Measurements from ENCODE around the gene TBC1D8. TPM values are rescaled to one million over a fixed set of nuclear protein-coding genes. Genes with fewer than 3 reads are reported as not detected.
A peak's percentile ranks its signal among the peaks of the same experiment; 100 is the strongest.

TBC1D8 gene
- total and polyA plus RNA-seq, 2 of the 13 experiments (the other 11 are each of a cell fraction or from before 2014, with no cell fraction given), result 45.1 to 95.4 TPM

DNA sequence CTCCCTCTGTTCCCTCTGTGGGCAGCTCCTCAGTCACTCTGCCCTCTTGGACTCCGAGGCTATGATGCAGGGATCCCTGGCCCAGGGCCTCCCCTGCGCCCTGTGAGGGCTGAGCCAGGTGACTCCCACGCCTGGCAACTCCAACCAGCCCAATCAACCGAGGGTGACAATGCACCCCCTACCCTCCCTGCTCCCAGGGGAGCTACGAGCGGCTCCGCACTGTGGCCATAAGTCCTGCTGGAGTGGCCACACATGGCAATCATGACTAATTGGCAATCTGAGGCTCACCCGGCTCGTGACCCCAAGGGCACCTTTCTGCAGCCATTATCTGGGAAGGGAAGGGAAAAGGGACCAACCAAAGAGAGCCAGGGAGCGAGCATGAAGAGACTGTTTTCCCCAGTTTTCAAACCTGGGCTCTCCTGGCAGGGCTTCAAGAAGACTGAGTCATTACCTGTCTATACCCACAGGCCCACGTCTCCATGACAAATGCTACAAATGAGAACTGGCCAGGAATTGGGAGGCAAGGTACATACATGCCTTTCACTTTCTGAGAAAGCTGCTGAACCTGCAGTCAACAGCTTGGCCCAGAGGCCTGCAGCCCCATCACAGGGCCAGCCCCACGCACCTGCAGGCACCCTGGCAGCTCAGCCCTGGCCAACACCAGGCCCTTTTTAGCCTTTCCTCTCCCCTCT is 104.0 kb downstream of the TBC1D8 start:
- H3K27me3 ChIP-seq (ENCODE audit: control insufficient read depth in 1 of 2, insufficient read depth in 2 of 2, low read length in 2 of 2), result no peaks in the 10 kb centered on the region
- FAIRE-seq (no peak), DNase-seq (ENCODE audit: low spot score) (no peak), ATAC-seq (no peak; the same call in 2 of the 3 replicates)
- H4K20me1 ChIP-seq (ENCODE audit: insufficient read depth, low read length), result no peaks in the 10 kb centered on the region
- WGBS (ENCODE audit: low lambda C conversion rate), result 98% methylated on average over 12 of the region's 12 CpGs
- ChIA-PET CTCF (ENCODE audit: low intra/inter-chr PET ratio, low total read pairs) (no interaction called here), POLR2A (interaction anchor here (1.5 kb wide), 1 partner anchor 18 kb away, joined by 3 read pairs; no protein-coding TSS in a partner anchor)
- H3K9me3 ChIP-seq (ENCODE audit: low read length), result no peaks in the 10 kb centered on the region
- H3K4me2 ChIP-seq (ENCODE audit: low read depth, low read length), result no peak overlapping the region
- no peak overlapping the region for H3K27ac ChIP-seq (ENCODE audit: extremely low read length, insufficient read depth, low read length)
- intact Hi-C loops (cut with micrococcal nuclease; ENCODE audit: unreplicated experiment), result no loop called here
- H3K36me3 ChIP-seq (replicated peaks in 1 of 2; ENCODE audit: control insufficient read depth in 1 of 2, insufficient read depth in 2 of 2, low read length in 2 of 2), result peaks cover 20 to 73% of the 10 kb centered on the region in 2 experiments
- H3K79me2 ChIP-seq (ENCODE audit: insufficient read depth, low read length), result peaks cover 3% of the 10 kb centered on the region
- no peak overlapping the region for H3K4me3 ChIP-seq (replicated peaks in 1 of 3; ENCODE audit: insufficient read depth in 1 of 3, low read depth in 2 of 3, low read length in 3 of 3)
- in situ Hi-C loops (cut with HindIII; ENCODE audit: extremely low pct_ligation_motif_present, low pct_unique_long_range_greater_than_20kb), result no loop called here
- H2AFZ ChIP-seq (ENCODE audit: low read length), result no peak overlapping the region
- H3K9ac ChIP-seq (ENCODE audit: insufficient read depth, low read depth, low read length), result no peak overlapping the region
- TF ChIP-seq AGO2 (optimal IDR thresholded peaks at IDR 0.05; ENCODE audit: low read depth, low read length) (peak; percentile 22), ZNF619 (CRISPR knock-in tag; IDR thresholded peaks at IDR 0.05) (no peak)
- no TSS peak for BruUV-seq (replicated peaks)
- peaks cover 16% of the 10 kb centered on the region for H3K4me1 ChIP-seq (ENCODE audit: insufficient read depth, low read length)

GRCh38 chr2:101045330-101045729 is 105.9 kb downstream of the TBC1D8 start:
- Histone ChIP-seq H3K4me1 (ENCODE audit: insufficient read depth, low read length) (peaks cover 16% of the 10 kb centered on the region), H4K20me1 (ENCODE audit: insufficient read depth, low read length) (no peaks in the 10 kb centered on the region), H3K27ac (ENCODE audit: extremely low read length, insufficient read depth, low read length) (no peak overlapping the region), H3K4me2 (ENCODE audit: low read depth, low read length) (no peak overlapping the region), H3K9ac (ENCODE audit: insufficient read depth, low read depth, low read length) (no peak overlapping the region), H3K4me3 (replicated peaks in 1 of 3; ENCODE audit: insufficient read depth in 1 of 3, low read depth in 2 of 3, low read length in 3 of 3) (no peak overlapping the region), H3K79me2 (ENCODE audit: insufficient read depth, low read length) (peaks cover 3% of the 10 kb centered on the region), H2AFZ (ENCODE audit: low read length) (no peak overlapping the region), H3K27me3 (ENCODE audit: control insufficient read depth in 1 of 2, insufficient read depth in 2 of 2, low read length in 2 of 2) (no peaks in the 10 kb centered on the region), H3K36me3 (replicated peaks in 1 of 2; ENCODE audit: control insufficient read depth in 1 of 2, insufficient read depth in 2 of 2, low read length in 2 of 2) (peaks cover 16 to 68% of the 10 kb centered on the region in 2 experiments), H3K9me3 (ENCODE audit: low read length) (no peaks in the 10 kb centered on the region)
- TF ChIP-seq ZNF605 (CRISPR knock-in tag; IDR thresholded peaks at IDR 0.05), result no peak
- TF ChIP-seq RARA (CRISPR knock-in tag; IDR thresholded peaks at IDR 0.05), result no peak
- no peak for TF ChIP-seq ZNF766 (CRISPR knock-in tag; IDR thresholded peaks at IDR 0.05; ENCODE audit: borderline replicate concordance)
- no peak for TF ChIP-seq YY1 (IDR thresholded peaks at IDR 0.05; ENCODE audit: insufficient read depth, insufficient replicate concordance, low read depth, low read length)
- TF ChIP-seq XRCC5 (optimal IDR thresholded peaks at IDR 0.05; ENCODE audit: low read length), result no peak
- TF ChIP-seq GABPB1 (CRISPR knock-in tag; IDR thresholded peaks at IDR 0.05), result no peak
- TF ChIP-seq, protein P1, sequence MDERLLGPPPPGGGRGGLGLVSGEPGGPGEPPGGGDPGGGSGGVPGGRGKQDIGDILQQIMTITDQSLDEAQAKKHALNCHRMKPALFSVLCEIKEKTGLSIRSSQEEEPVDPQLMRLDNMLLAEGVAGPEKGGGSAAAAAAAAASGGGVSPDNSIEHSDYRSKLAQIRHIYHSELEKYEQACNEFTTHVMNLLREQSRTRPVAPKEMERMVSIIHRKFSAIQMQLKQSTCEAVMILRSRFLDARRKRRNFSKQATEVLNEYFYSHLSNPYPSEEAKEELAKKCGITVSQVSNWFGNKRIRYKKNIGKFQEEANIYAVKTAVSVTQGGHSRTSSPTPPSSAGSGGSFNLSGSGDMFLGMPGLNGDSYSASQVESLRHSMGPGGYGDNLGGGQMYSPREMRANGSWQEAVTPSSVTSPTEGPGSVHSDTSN (CRISPR knock-in tag; IDR thresholded peaks at IDR 0.05), result no peak
- no peak for TF ChIP-seq ZNF788 (CRISPR knock-in tag; IDR thresholded peaks at IDR 0.05; ENCODE audit: borderline replicate concordance)
- no peak for TF ChIP-seq HMG20A (CRISPR knock-in tag; IDR thresholded peaks at IDR 0.05; ENCODE audit: borderline replicate concordance)
- TF ChIP-seq DMTF1 (CRISPR knock-in tag; IDR thresholded peaks at IDR 0.05), result no peak
- ATAC-seq (no peak), DNase-seq (ENCODE audit: low spot score) (no peak), FAIRE-seq (no peak)
- ChIA-PET POLR2A (no interaction called here), CTCF (ENCODE audit: low intra/inter-chr PET ratio, low total read pairs) (no interaction called here)
- BruUV-seq (replicated peaks), result no TSS peak
- intact Hi-C loops (cut with micrococcal nuclease; ENCODE audit: unreplicated experiment) (no loop called here), in situ Hi-C loops (cut with HindIII; ENCODE audit: extremely low pct_ligation_motif_present, low pct_unique_long_range_greater_than_20kb) (no loop called here)
- 98% methylated on average over 10 of the region's 10 CpGs for WGBS (ENCODE audit: low lambda C conversion rate)

Data from HepG2 (cell line).